ENCODE measurements around the gene ATPAF2.

DNA sequence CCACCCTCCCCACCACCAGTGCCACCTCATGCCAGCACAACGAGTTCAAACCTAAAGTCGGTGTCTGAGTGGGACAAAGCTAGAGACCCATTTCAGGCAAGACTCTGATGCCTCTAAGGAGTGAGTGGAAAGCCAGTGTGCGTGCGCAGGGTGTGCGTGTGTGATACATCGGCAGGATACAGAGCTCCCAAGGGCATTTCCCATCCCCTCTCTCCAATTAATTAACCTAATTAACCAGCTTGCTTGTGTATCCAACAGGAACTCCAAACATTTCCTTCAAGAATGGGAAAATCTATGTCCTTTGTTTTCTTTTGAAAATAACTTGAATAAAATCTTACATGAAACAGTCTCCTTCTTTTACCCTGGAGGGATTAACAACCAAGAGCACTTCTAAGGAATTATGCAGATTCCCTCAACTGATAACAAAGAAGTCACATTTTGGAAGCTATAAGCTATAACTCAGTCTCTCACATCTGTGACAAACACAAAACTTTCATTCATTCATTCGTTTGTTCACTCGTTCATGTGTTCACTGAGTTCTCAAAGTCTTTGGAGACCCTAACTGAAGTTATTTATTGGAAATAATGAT is 9.9 kb downstream of the ATPAF2 start:
- TF ChIP-seq EP300 (IDR thresholded peaks at IDR 0.05) (no peak), POLR2AphosphoS5 (IDR thresholded peaks at IDR 0.05) (no peak)
- TF ChIP-seq, protein P1, sequence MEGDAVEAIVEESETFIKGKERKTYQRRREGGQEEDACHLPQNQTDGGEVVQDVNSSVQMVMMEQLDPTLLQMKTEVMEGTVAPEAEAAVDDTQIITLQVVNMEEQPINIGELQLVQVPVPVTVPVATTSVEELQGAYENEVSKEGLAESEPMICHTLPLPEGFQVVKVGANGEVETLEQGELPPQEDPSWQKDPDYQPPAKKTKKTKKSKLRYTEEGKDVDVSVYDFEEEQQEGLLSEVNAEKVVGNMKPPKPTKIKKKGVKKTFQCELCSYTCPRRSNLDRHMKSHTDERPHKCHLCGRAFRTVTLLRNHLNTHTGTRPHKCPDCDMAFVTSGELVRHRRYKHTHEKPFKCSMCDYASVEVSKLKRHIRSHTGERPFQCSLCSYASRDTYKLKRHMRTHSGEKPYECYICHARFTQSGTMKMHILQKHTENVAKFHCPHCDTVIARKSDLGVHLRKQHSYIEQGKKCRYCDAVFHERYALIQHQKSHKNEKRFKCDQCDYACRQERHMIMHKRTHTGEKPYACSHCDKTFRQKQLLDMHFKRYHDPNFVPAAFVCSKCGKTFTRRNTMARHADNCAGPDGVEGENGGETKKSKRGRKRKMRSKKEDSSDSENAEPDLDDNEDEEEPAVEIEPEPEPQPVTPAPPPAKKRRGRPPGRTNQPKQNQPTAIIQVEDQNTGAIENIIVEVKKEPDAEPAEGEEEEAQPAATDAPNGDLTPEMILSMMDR (IDR thresholded peaks at IDR 0.05), result no peak

Data from sigmoid colon (tissue), 4 donors.